ENCODE results near the gene ELOF1.
A peak's percentile ranks its signal among the peaks of the same experiment; 100 is the strongest.
"Not testable (repeated sequence)": the region's sequence is repeated elsewhere in the genome, so short reads cannot be mapped to it uniquely, and the experiment has no call there.

Gene ELOF1

DNA sequence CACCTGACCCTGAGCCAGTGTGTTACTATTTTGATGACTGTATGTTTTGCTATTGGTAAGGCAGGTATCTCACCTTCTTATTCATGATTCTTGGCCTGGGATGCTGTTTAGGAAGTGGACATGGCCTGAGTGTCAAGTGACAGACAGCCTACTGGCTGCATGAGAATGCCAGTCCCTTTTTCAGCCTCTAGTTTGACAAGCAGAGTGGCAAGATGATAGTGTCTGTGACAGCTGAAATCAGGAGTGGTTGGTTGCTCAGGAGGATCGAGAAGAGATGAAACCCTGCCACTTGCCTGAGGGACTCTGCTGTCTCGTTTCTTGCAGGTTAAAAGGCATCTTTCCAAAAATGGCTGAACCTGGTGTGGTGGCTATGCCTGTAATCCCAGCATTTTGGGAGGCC lies 7.1 kb upstream of the ELOF1 start:
- DNase-seq: no peak

DNA sequence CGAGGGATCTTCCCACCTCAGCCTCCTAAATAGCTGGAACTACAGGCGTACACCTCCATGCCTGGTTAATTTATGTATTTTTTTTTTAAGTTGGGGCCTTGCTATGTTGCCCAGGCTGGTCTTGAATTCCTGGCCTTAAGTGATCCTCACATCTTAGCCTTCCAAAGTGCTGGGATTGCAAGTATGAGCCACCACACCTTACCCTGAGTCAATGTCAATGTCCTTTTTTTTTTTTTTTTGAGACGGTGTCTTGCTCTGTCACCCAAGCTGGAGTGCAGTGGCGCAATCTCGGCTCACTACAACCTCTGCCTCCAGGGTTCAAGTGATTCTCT lies 6.6 kb upstream of the ELOF1 start:
- not testable (repeated sequence) for DNase-seq

DNA sequence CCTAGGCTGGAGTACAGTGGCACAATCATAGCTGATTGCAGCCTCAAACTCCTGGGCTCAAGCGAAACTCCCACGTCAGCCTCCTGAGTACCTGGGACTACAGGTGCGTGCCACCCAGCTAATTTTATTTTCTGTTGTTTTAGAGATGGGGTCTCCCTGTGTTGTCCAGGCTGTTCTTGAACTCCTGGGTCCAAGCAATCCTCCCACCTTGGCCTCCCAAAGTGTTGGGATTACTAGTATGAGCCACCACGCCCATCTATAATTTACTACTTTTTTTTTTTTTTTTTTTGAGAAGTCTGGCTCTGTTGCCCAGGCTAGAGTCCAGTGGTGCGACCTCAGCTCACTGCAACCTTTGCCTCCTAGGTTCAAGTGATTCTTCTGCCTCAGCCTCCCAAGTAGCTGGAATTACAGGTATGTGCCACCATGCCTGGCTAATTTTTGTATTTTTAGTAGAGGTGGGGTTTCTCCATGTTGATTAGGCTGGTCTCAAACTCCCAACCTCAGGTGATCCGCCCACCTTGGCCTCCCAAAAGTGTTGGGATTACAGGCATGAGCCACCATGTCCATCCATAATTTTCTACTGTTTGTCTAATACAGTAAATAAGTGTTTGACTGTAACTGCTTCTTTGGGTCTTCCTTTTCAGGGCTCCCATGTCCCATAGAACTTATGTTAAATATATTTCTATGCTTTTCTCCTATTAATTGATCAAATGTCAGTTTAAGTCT lies 5.2 kb upstream of the ELOF1 start:
- not testable (repeated sequence) for DNase-seq

DNA sequence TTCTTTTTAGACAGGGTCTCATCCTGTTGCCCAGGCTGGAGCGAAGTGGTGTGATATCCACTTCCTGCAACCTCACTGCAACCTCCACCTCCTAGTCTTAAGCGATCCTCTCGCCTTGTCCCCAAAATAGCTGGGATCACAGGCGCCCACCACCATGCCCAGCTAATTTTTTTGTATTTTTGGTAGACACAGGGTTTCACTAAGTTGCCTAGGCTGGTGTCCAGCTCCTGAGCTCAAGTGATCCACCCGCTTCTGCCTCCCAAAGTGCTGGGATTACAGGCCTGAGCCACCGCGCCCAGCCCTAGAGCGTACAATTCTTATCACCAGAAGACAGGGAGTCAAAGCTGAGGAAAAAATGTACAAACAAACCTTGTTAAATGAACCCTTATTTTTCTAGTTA lies 4.5 kb upstream of the ELOF1 start:
- DNase-seq: no peak

DNA sequence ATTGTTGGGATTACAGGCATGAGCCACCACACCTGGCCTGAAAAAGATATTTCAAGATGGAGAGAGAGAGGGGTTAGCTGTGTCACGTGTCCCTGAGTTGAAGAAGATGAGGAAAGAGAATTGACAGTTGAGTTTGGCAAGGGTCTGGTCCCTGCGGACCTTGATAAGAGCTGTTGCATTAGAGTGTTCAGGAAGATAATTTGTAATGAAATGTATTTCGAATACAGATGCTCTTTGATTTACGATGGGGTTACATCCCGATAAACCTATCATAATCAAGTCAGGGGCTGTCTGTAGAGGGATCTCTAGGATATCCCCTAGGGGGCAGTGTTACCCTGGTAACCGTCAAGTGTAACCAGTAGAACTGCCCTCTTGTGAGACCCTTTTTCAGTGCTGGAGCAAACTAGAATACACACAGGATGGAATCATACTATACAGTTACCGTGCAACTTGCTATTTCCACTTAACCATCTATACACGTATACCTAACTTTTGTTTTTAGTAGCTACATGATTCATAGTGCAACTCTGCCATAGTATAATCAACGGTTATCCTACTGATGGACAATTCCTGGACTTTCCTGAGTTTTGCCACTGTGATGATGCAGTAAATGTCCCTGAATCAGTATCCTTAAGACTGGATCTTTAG lies 1.5 kb upstream of the ELOF1 start:
- no peak for DNase-seq

DNA sequence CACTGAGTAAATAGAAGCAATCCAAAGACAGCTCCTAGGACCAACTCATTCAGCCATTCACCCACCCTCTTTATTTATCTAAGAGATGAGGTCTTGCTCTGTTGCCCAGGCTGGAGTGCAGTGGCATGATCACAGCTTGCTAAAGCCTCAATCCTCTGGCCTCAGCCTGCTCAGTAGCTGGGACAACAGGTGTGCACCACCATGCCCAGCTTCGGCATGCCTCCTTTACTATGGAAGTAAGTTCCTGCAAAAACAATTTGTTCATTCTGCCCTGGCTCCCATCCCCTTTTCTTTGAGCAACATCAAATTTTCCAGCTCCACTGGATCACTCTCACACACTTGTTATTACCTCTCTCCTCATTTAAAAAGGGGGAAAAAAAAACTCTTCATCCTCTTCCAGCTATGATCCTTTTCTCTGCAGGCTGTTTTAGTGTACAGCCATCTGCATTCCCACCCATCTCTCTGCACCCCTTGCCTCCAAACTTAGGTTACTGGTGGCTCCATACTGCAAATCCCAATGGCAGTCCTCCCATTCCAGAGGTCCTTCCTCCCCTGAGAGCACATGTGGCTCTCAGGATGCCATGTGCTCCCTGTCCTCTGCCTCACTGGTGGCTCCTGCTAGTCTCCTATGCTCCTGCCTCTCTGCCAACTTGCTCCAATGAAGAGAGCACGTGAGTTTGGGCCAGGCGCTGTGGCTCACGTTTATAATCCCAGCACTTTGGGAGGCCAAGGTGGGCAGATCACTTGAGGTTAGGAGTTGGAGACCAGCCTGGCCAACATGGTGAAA lies 2.2 kb downstream of the ELOF1 start:
- DNase-seq: no peak

DNA sequence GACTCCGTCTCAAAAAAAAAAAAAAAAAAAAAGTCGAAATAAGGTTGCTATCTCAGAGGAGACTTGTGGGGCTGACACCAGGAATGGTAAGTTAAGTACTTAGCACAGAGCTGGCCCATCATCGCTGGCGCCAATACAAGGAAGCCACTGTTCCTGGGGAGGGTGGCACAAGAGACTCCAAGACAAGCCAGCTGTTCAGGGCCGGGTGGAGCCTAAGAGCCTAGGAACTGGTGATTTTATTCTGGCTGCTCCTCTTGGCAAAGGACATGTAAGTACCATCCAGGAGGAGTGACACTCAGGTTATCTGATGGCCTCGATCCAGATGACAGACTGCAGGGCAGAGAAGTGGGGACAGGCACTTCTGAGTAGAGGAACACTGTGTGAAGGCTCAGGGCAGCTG lies 3.8 kb downstream of the ELOF1 start:
- no peak for DNase-seq

DNA sequence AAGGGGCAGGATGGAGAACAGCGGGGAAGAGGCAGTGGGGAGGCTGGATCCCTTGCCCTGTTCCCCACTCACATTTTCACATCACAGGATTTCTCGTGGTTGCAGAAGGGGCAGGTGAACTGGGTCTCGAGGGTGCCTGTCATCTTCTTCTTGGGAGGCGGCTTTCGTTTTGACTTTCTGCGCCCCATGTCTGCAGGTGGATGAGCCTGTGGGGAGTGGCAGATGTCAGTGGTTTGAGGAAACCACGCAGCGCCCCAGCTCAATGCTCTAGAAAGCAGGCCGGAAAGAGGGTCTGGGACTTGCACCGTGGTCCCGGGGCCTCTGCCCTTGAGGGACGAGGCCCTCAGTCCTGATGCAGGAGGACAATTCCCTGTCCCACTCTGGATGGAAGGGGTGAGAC lies 4.9 kb downstream of the ELOF1 start:
- no peak for DNase-seq

DNA sequence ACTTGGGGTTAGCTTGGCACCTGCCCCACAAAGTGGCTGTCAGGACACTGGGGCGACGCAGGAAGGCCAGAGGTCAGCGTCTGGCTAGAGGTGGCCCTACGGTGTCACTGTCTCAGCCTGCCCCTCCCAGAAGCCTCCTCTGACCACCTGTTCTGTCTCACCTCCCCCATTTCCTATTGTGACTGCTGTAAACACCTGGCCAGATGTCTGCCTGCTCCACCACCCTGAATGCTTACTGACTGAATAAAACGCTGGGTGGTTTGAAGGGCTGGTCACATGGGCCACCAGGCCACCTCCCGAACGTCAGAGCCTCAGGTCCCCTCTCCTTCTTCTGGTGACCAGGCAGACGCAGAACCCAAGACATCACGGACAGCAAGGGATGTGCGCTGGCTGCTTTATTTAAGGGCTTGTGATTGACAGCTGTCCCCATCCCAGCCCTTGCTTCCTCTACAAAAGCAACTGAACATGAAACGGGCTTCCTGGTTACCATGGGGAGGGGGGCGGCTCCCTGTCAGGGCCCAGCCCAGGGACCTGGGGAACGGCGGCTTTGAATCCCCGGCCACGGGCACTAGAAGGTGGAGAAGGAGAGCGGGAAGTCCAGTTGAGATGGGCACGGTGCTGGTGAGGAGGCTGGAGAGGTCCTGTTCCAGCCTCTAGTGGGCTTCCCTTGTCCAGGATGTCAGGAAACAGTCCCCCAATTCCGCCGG lies 6.2 kb downstream of the ELOF1 start:
- DNase-seq: no peak

DNA sequence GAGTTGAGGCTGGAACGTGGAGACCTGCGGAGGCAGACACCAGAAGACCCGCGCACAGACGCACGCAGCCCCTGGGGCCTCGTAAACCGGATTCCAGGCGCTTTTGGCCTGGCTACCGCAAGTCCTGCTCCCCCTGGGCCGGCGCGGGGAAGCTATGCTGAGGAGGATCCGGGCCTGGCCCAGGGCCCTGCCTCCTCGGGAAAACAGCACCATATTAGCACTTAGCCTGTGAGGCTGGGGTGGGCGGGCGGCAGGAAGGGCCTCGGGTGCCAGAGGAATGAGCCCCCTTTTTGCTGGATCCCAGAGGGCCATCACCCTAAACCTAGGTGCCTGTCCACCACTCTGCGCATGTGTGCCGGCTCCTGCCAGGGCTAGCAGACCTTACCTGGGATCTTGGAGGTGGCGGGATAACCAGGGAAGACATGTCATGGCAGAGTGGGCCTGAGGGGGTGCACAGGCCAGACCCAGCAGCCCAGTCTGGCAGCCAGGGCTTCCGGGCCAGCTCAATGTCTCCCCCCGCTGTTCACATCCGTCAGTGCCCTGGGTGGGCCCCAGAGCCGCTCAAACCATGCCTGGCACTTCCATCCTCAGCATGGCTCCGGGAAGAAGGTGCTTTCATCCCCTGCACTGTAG lies 7.3 kb downstream of the ELOF1 start:
- no peak for DNase-seq

DNA sequence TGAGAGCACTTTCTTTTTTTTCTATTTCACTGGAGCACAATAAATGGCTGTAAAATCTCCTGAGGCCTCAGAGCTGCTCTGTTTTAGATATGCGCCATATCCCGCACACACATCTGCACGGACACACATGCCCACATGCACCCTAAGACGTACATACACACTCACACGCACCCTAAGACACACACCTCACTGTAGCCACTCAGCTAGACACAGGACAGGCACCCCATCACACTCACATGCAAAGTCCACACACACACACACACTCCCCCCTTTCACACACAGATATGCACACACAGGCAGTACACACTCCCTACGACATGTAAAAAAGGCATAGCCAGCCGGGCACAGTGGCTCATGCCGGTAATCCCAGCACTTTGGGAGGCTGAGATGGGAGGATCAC lies 8.8 kb downstream of the ELOF1 start:
- DNase-seq: no peak

DNA sequence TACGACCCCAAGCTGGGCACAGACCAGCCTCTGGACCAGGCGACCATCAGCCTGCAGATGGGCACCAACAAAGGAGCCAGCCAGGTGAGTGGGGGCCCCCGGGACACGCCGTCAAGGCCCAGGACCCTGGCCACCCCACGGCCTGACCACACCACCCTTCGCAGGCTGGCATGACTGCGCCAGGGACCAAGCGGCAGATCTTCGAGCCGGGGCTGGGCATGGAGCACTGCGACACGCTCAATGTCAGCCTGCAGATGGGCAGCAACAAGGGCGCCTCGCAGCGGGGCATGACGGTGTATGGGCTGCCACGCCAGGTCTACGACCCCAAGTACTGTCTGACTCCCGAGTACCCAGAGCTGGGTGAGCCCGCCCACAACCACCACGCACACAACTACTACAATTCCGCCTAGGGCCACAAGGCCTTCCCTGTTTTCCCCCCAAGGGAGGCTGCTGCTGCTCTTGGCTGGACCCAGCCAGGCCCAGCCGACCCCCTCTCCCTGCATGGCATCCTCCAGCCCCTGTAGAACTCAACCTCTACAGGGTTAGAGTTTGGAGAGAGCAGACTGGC lies 9.6 kb downstream of the ELOF1 start:
- DNase-seq: no peak

DNA sequence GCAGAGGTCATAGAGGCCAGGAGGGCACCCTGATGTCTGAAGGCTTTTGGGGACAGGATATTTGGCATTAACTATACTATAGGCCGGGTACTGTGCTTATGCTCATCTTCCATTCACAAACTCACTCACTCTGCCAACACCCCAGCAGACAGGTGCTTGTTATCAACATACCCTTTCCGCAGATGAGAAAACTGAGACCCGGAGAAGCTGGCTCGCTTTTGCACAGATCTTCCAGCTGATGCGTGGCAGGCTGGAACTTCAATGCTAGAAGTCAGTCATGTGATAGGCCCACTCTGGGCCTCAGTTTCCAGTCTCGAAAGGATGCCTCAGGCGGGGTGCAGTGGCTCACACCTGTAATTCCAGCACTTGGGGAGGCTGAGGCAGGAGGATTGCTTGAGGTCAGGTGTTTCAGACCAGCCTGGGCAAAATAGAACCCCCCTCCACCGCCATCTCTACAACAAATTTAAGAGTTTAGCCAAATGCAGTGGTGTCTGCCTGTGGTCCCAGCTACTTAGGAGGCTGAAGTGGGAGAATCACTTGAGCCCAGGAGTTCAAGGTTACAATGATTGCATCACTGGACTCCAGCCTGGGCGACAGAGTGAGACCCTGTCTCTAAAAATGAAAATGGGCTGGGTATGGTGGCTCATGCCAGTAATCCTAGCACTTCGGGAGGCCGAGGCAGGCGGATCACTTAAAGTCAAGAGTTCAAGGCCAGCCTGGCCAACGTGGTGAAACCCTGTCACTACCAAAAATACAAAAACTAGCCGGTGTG lies 10.9 kb downstream of the ELOF1 start:
- no peak for DNase-seq

DNA sequence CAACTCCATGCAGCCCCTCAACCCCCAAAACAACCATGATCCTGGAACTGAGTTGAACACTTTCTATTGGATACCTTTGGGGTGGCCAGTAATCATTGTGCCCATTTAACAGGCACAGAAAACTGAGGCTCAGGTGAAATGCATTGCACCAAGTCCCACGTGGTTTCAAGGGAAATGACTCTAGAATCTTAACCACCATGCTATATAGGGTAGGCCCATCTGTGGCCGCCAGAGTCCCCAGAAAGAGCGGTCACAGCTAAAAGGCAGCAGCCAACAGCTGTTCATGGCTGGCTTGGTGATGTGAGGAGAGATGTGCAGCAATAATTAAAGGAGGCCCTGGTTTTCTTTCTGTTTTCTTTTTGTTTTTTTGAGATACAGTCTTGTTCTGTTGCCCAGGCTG lies 17.8 kb downstream of the ELOF1 start:
- DNase-seq: no peak

DNA sequence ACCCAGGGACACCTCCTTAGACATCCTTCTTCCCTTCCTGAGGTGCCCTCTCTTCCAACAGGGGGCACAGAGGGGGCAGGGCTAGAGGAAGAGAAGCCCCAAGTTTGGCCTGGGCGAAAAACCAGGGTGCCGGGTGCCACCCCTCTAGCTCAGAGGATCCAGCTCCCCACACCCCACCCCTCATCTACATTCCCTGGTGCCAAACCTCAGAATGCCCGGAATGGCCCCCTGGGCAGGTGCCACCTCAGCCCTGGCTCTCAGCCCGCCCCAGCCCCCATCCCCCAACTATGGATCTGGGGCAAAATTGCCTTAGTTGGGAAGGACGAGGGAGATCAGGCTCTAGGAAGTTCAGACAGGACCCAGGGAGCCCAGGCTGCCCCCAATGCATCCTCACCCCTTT lies 18.4 kb downstream of the ELOF1 start:
- DNase-seq: no peak

DNA sequence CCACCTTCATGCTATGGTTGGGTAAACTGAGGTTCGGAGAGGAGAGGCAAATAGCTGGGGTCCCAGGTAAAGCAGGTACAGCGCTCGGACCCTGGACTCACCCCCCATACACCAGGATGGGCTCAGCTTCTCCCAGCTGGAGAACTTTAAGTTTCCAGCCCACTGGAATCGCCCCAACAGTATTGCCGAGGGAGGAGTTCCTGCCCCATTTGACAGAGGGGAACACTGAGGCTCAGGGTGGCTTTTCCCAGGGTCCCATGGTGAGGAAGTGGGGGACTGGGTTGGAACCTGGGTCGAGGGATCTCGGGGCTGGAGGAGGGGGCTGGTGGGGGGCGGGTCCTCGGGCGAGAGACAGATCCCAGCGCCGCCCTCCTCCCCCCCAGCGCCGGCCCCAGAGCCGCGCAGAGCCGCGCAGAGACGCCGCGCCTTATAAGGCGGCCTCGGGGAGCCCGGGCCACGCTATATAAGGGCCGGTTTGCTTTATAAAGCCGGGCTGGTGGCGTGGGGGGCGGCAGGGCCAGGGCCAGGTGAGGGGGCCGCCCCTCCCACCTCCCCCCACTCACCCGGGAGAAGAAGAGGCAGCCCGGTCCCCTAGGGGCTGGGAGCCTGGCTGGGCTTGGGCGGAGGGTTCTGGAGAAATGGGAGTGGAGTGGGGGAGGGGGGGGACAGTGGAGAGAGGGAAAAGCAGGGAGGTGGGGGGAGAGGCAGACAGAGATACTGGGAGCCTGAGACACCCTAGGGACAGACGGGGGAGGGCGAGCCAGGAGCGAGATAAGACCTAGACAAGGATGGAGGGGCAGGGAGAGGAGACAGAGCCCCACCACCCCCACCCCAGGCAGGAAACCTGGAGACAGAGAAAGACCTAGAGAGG lies 19.3 kb downstream of the ELOF1 start:
- no peak for DNase-seq

DNA sequence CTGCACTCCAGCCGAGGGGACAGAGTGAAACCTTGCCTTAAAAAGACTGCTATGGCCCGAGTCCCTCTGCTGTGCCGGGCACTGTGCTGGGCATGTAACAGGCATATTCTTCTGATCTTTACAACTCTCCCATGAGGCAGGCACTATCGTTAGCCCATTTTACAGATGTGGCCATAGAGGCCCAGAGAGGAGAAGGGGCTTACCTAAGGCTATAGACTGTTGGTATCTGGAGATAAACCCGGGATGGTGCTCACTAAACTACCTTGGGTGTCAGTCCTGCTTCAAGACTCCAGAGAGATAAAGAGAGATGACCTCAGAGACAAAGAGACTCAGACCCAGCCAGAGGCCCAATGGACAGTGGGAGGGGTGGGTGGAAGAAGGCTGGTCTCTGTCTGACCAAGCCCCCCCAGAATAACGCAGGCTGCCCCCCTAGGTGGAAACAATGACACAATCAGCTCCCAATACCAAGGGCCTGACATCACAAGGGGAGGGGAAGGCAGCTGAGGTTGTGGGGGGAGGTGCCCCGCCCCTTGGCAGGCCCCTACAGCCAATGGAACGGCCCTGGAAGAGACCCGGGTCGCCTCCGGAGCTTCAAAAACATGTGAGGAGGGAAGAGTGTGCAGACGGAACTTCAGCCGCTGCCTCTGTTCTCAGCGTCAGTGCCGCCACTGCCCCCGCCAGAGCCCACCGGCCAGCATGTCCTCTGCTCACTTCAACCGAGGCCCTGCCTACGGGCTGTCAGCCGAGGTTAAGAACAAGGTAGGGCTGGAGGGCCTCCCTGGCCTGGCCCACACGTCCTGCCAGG lies 20.6 kb downstream of the ELOF1 start, which contains the start of gene CNN1:
Gene CNN1, plus strand, starts transcription at position 620 of the 805 bp plus-strand sequence. Its CDS starts 77 bp downstream, at position 697.
- no peak for DNase-seq

DNA sequence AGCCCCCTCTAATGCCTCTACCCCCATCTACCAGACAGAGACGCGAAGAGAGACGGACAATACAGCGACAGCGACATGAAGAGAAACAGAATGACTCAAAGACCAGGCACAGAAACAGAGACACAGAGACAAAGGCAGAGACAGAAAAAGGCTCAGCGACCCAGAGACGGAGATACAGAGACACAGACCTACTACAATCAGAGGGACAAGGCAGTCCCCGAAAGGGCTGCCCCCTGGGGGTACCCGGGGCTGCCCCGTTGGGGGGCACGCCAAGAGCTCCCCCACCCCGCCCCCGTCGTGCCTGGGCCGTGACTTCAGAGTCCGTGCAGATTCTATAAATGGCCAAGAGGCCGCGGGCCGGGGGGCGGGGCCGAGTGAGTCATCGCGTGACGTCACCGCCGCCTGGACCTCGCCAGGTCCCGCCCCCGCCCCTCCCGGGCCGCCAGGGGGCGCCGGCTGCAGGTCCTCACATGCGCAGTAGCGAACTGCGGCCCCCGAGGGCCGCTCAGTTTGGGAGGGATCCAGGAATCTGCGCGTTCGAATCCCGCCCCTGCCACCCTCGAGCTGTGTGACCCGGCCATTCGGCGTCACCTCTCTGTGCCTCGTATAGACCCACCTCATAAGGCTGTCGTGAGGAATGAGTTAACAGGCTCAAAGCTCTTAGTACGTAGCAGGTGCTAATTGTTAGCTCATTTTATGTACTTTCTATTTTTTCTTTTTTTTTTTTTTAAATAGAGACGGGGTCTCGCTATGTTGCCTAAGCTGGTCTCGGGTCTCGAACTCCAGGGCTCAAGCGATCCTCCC lies 23.0 kb downstream of the ELOF1 start:
- peak; percentile 97 for DNase-seq

DNA sequence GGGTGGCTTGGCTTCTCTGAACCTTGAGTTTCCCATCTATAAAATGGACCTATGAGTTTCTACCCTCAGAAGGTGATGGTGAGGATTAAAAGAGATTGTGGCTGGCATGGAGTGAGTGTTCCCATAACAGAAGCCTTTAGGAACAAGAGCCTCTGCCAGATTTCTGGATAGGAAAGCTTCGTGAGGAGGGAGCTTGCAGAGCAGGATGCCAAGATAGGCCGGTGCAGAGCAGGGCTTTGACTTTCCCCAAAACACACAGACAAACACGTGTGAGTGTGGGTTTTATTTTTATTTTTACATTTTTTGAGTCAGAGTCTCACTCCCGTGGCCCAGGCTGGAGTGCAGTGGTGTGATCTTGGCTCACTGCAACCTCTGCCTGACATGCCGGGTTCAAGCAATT lies 24.1 kb downstream of the ELOF1 start:
- DNase-seq: no peak

All from activated CD8-positive, alpha-beta memory T cell treated with anti-CD3 and anti-CD28 coated beads, Interleukin-2, amount 50 U/mL, for 48 hours (primary cell).